Measurements from ENCODE around the gene CST6.
"Not testable (repeated sequence)": the region's sequence is repeated elsewhere in the genome, so short reads cannot be mapped to it uniquely, and the experiment has no call there.

The CST6 gene

GRCh38 chr11:66002648-66003225 lies 9.1 kb upstream of the CST6 start:
- no peak for DNase-seq

GRCh38 chr11:66003291-66003690 lies 8.5 kb upstream of the CST6 start:
- DNase-seq, result no peak
- Mint-ChIP-seq H3K27me3 (no peaks in the 10 kb centered on the region), H3K27ac (peak overlapping the region; percentile 85), H3K36me3 (peaks cover 55% of the 10 kb centered on the region), H3K4me3 (peak overlapping the region; percentile 96), H3K9me3 (no peaks in the 10 kb centered on the region), H3K4me1 (peaks cover 52% of the 10 kb centered on the region)
- CTCF ChIA-PET, result interaction anchor here (1.2 to 1.5 kb wide), 4 partner anchors 19 to 144 kb away, joined by 4 to 7 read pairs (median 5); no protein-coding TSS in a partner anchor

More at GRCh38 chr11:66002648-66003225, 9.1 kb upstream of the CST6 start:
- peaks cover 61% of the 10 kb centered on the region for H3K36me3 Mint-ChIP-seq
- no peaks in the 10 kb centered on the region for H3K27me3 Mint-ChIP-seq
- peak overlapping the region; percentile 98 for H3K27ac Mint-ChIP-seq
- no peaks in the 10 kb centered on the region for H3K9me3 Mint-ChIP-seq
- H3K4me1 Mint-ChIP-seq, result peaks cover 53% of the 10 kb centered on the region
- H3K4me3 Mint-ChIP-seq, result peak overlapping the region; percentile 96
- CTCF ChIA-PET, result interaction anchor here (0.8 to 1.5 kb wide), 6 partner anchors 20 to 143 kb away, joined by 3 to 5 read pairs (median 4); partner anchors contain the start of gene CCDC85B

DNA sequence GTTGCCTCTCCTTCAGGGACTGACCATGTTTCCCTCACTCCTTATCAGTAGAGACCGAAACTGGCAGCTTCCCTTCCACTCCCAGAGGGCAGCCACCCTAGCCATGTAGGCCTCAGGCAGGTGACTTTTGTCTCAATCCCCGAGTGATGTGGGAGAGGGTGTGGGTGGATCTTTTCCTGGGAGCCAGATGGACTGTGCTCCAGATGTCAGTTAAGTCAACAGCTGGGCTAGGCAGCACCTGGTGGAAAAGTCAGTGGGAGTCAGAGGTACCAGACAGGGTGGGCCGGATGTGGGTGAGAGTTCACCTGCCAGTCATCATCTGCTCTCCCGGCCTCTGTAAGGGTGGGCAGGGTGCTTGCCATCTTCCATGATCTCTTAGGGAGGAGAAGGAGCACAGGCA lies 7.6 kb upstream of the CST6 start:
- Mint-ChIP-seq H3K27me3 (peaks cover 4% of the 10 kb centered on the region), H3K4me3 (peak overlapping the region; percentile 48), H3K36me3 (peaks cover 46% of the 10 kb centered on the region), H3K4me1 (peaks cover 45% of the 10 kb centered on the region), H3K9me3 (no peaks in the 10 kb centered on the region), H3K27ac (no peak overlapping the region)
- DNase-seq, result no peak
- CTCF ChIA-PET, result interaction anchor here (0.9 to 1.3 kb wide), 3 partner anchors 18 to 292 kb away, joined by 3 to 7 read pairs (median 3); partner anchors contain the start of gene KAT5

- H3K27me3 Mint-ChIP-seq, result peaks cover 20% of the 10 kb centered on the region
- H3K9me3 Mint-ChIP-seq, result no peaks in the 10 kb centered on the region
- no peak overlapping the region for H3K27ac Mint-ChIP-seq
- CTCF ChIA-PET, result no interaction called here
- no peak for DNase-seq
- H3K4me3 Mint-ChIP-seq, result no peak overlapping the region
- peaks cover 26% of the 10 kb centered on the region for H3K4me1 Mint-ChIP-seq
- peaks cover 33% of the 10 kb centered on the region for H3K36me3 Mint-ChIP-seq
Observed at GRCh38 chr11:66006134-66006890, 5.5 kb upstream of the CST6 start.

DNA sequence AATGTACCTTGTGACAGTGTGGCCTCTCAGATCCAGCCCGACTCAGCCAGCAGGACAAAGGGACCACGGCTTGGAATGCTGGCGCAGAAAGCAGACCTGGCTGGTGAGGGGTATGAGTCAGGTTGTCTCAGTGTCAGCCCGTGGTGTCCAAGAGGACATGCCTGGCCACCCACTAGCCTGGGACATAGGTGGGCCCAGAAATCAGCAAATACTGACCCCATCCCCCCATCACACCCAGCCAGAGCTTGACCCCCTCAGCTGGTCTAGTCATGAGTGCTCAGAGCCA lies 5.0 kb upstream of the CST6 start:
- no peak for DNase-seq
- H3K4me1 Mint-ChIP-seq, result peaks cover 25% of the 10 kb centered on the region
- peaks cover 31% of the 10 kb centered on the region for H3K36me3 Mint-ChIP-seq
- CTCF ChIA-PET, result no interaction called here
- no peaks in the 10 kb centered on the region for H3K9me3 Mint-ChIP-seq
- no peak overlapping the region for H3K27ac Mint-ChIP-seq
- peaks cover 25% of the 10 kb centered on the region for H3K27me3 Mint-ChIP-seq
- no peak overlapping the region for H3K4me3 Mint-ChIP-seq

DNA sequence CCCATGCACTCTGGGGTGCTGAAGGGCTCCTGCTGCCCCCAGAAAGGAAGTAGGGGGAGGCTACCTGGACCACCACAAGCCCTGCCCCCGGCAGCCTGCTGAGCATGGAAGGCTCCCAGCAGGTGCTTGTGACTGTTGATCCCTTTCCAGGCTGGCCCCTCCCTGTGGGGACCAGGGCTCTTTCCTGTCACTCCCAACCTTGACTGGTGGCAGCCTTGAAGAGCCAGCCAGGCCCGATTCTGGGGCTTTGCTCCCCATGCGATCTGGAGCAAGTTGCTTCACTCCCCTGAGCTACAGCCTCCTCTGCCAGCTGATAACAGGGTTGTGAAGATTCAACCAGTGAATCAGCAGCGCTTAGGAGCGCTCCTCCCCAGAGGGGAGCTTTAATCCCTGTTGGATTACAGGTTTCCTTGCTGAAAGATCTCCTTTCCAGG lies 4.6 kb upstream of the CST6 start:
- peaks cover 27% of the 10 kb centered on the region for H3K36me3 Mint-ChIP-seq
- H3K27ac Mint-ChIP-seq, result no peak overlapping the region
- H3K9me3 Mint-ChIP-seq, result no peaks in the 10 kb centered on the region

DNA sequence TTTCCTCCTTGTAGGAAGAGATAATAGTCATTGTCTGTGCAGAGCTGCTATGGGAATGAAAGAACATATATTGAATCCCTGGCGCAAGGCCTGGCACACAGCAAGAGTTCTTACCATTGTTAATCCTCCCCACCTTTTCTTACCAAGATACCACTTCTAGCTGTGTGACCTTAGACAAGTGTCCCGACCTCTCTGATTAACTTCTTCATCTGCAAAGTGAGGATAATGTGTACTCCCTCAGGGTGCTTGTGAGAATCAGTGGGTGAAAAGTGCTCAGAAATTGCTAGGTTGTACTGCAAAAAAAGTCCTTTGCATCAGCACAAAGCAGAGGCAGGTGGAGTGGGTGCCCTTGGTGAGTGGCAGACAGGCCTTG lies 3.7 kb upstream of the CST6 start:
- Mint-ChIP-seq H3K4me1 (peaks cover 15% of the 10 kb centered on the region), H3K9me3 (no peaks in the 10 kb centered on the region), H3K36me3 (peaks cover 21% of the 10 kb centered on the region), H3K27me3 (peaks cover 38% of the 10 kb centered on the region), H3K4me3 (no peak overlapping the region), H3K27ac (no peak overlapping the region)
- DNase-seq, result no peak
- CTCF ChIA-PET, result interaction anchor here (0.9 to 3.4 kb wide), 2 partner anchors 14 to 37 kb away, joined by 4 to 15 read pairs; no protein-coding TSS in a partner anchor

More for the DNA sequence above, 4.6 kb upstream of the CST6 start:
- peaks cover 29% of the 10 kb centered on the region for H3K27me3 Mint-ChIP-seq
- peaks cover 21% of the 10 kb centered on the region for H3K4me1 Mint-ChIP-seq
- H3K4me3 Mint-ChIP-seq, result no peak overlapping the region
- CTCF ChIA-PET, result no interaction called here
- DNase-seq, result no peak

GRCh38 chr11:66008468-66009101 lies 3.2 kb upstream of the CST6 start:
- no peaks in the 10 kb centered on the region for H3K9me3 Mint-ChIP-seq
- peaks cover 43% of the 10 kb centered on the region for H3K27me3 Mint-ChIP-seq
- DNase-seq, result no peak
- H3K27ac Mint-ChIP-seq, result no peak overlapping the region
- peaks cover 16% of the 10 kb centered on the region for H3K36me3 Mint-ChIP-seq
- no peak overlapping the region for H3K4me3 Mint-ChIP-seq
- H3K4me1 Mint-ChIP-seq, result peaks cover 10% of the 10 kb centered on the region
- CTCF ChIA-PET, result interaction anchor here (0.9 to 3.4 kb wide), 3 partner anchors 13 to 37 kb away, joined by 4 to 15 read pairs (median 4); no protein-coding TSS in a partner anchor

- not testable (repeated sequence) for DNase-seq, H3K4me3 Mint-ChIP-seq, H3K9me3 Mint-ChIP-seq, H3K27ac Mint-ChIP-seq, H3K36me3 Mint-ChIP-seq, H3K4me1 Mint-ChIP-seq
- CTCF ChIA-PET, result interaction anchor here (3.4 kb wide), 1 partner anchor 12 kb away, joined by 15 read pairs; no protein-coding TSS in a partner anchor
- H3K27me3 Mint-ChIP-seq, result peaks cover 49% of the 10 kb centered on the region
Observed at GRCh38 chr11:66010036-66010435, 1.8 kb upstream of the CST6 start.

DNA sequence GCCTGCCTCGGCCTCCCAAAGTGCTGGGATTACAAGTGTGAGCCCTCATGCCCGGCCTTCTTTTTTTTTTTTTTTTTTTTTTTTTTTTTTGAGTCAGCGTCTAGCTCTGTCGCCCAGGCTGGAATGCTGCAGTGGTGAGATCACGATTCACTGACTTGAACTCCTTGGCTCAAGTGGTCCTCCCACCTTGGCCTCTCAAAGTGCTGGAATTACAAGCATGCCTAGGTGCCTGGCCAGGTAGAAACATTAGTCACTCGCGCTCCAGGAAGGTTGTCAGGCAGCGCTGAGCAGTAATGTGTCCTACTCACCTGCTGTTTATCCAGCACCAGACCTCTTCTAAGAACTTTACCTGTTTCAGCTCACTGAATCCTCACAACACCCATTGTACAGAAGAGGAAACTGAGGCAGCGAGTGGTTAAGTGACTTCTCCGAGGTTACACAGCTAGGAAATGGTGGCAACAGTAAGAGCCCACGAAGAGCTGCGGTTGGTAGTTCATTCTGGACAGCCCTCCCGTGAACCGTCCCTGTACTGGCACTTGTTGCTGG lies 496 bp upstream of the CST6 start:
- CTCF ChIA-PET, result interaction anchor here (2.9 to 3.4 kb wide), 2 partner anchors 10 to 11 kb away, joined by 14 to 15 read pairs; no protein-coding TSS in a partner anchor
- Mint-ChIP-seq H3K9me3 (no peaks in the 10 kb centered on the region), H3K27me3 (peaks cover 49% of the 10 kb centered on the region), H3K27ac (no peak overlapping the region), H3K4me1 (peaks cover 2% of the 10 kb centered on the region), H3K4me3 (no peak overlapping the region), H3K36me3 (no peaks in the 10 kb centered on the region)
- DNase-seq, result no peak

DNA sequence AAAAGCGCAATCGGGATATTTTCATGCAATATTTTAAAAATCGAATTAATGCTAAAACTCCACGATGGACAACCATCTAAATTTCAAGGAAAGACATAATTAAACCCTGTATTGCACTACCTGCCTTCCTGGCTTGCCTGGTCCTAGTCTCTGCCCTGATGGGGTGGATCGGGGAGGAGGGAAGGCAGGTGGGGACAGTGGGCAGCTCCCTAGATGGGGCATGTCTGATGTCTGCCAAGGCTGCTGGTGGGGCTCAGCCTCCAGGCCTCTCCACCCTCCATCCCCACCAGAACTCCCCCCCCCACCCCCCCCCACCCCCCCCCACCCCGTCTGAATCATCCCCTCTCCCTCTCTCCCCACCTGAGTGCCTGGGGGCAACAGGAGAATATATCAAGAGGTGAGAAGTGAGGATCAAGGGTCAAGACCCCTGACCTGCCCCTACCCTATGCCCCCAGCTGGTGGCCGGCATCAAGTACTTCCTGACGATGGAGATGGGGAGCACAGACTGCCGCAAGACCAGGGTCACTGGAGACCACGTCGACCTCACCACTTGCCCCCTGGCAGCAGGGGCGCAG lies 650 bp downstream of the CST6 start:
- peaks cover 49% of the 10 kb centered on the region for H3K27me3 Mint-ChIP-seq
- H3K36me3 Mint-ChIP-seq, result no peaks in the 10 kb centered on the region
- H3K4me1 Mint-ChIP-seq, result peaks cover 2% of the 10 kb centered on the region
- H3K27ac Mint-ChIP-seq, result no peak overlapping the region
- H3K4me3 Mint-ChIP-seq, result no peak overlapping the region
- no peak for DNase-seq
- no peaks in the 10 kb centered on the region for H3K9me3 Mint-ChIP-seq
- CTCF ChIA-PET, result interaction anchor here (0.8 to 2.9 kb wide), 3 partner anchors 10 to 301 kb away, joined by 3 to 14 read pairs (median 3); partner anchors contain the start of gene SF3B2

GRCh38 chr11:66012946-66013761 lies 1.3 kb downstream of the CST6 start:
- Mint-ChIP-seq H3K4me3 (no peak overlapping the region), H3K4me1 (peaks cover 2% of the 10 kb centered on the region), H3K27ac (no peak overlapping the region), H3K27me3 (peaks cover 49% of the 10 kb centered on the region), H3K9me3 (no peaks in the 10 kb centered on the region), H3K36me3 (no peaks in the 10 kb centered on the region)
- no peak for DNase-seq
- CTCF ChIA-PET, result interaction anchor here (0.9 to 2.9 kb wide), 2 partner anchors 9 to 302 kb away, joined by 3 to 14 read pairs; no protein-coding TSS in a partner anchor

- no peak overlapping the region for H3K4me3 Mint-ChIP-seq
- no peak for DNase-seq
- no peaks in the 10 kb centered on the region for H3K9me3 Mint-ChIP-seq
- peaks cover 45% of the 10 kb centered on the region for H3K27me3 Mint-ChIP-seq
- CTCF ChIA-PET, result interaction anchor here (0.9 to 2.9 kb wide), 2 partner anchors 9 to 302 kb away, joined by 3 to 14 read pairs; no protein-coding TSS in a partner anchor
- peaks cover 2% of the 10 kb centered on the region for H3K4me1 Mint-ChIP-seq
- no peaks in the 10 kb centered on the region for H3K36me3 Mint-ChIP-seq
- H3K27ac Mint-ChIP-seq, result no peak overlapping the region
Observed at GRCh38 chr11:66013762-66014100, 1.9 kb downstream of the CST6 start.

Measured in activated naive CD4-positive, alpha-beta T cell treated with anti-CD3 and anti-CD28 coated beads, Interleukin-2, amount 10 ng/mL, durations not matched to agents 7 days and 5 days (primary cell).